Left renal cortex interstitium (tissue), 4 donors: Measurements from ENCODE around the gene DDX49. TPM values are rescaled to one million over a fixed set of nuclear protein-coding genes. Genes with fewer than 3 reads are reported as not detected.
"Not testable (repeated sequence)": the region's sequence is repeated elsewhere in the genome, so short reads cannot be mapped to it uniquely, and the experiment has no call there.

Experiments
- DNase-seq, 4 donors: peaks; one replicate each; pipeline ENCODE4 v3.0.0-alpha.2; 2013; ENCODE audit warnings: low read depth in 4 of 4, low spot score in 2 of 4, missing footprints in 1 of 4
- polyA plus RNA-seq, 4 donors: library from polyadenylated mRNA; unstranded; fragments of 120-200 nt; gene quantifications; one replicate each; pipeline ENCODE4 v1.2.1, GENCODE V29; 2013; ENCODE audit not compliant: insufficient read length in 4 of 4

The DDX49 gene
- polyA plus RNA-seq, 4 donors: 43.2 to 60.9 (median 51.9) TPM

GRCh38 chr19:18939922-18940768 is 20.6 kb downstream of the DDX49 start:
- DNase-seq: no peak

- DNase-seq: no peak
Measured at GRCh38 chr19:18940769-18941627, 21.5 kb downstream of the DDX49 start, which contains the start of gene HOMER3. Gene HOMER3, minus strand, starts transcription at chr19:18941217. Its CDS starts 2,235 bp downstream, at chr19:18938982.

- no peak for DNase-seq
Measured at GRCh38 chr19:18941628-18942354, 22.3 kb downstream of the DDX49 start.

GRCh38 chr19:18942692-18943091 is 23.2 kb downstream of the DDX49 start:
- DNase-seq: no peak

- no peak for DNase-seq
Measured at GRCh38 chr19:18943465-18943864, 23.9 kb downstream of the DDX49 start.

- DNase-seq: no peak
Measured at GRCh38 chr19:18945297-18945696, 25.8 kb downstream of the DDX49 start.

GRCh38 chr19:18946335-18946734 is 26.8 kb downstream of the DDX49 start:
- no peak for DNase-seq

- no peak for DNase-seq
Measured at GRCh38 chr19:18946918-18947317, 27.4 kb downstream of the DDX49 start.

- no peak for DNase-seq
Measured at GRCh38 chr19:18948075-18948975, 28.8 kb downstream of the DDX49 start.

- no peak for DNase-seq
Measured at GRCh38 chr19:18948976-18949356, 29.5 kb downstream of the DDX49 start.

- no peak for DNase-seq
Measured at GRCh38 chr19:18949858-18950257, 30.3 kb downstream of the DDX49 start.

GRCh38 chr19:18951721-18952281 is 32.3 kb downstream of the DDX49 start:
- no peak for DNase-seq

- DNase-seq: not testable (repeated sequence)
Measured at GRCh38 chr19:18952364-18953003, 33.0 kb downstream of the DDX49 start.

- DNase-seq: no peak
Measured at GRCh38 chr19:18954094-18954493, 34.6 kb downstream of the DDX49 start.

- no peak for DNase-seq
Measured at GRCh38 chr19:18955042-18955441, 35.5 kb downstream of the DDX49 start.

GRCh38 chr19:18960370-18960769 is 40.9 kb downstream of the DDX49 start:
- no peak for DNase-seq

- DNase-seq: peak in 1 of 4 donors; percentile 29
Measured at GRCh38 chr19:18961767-18962620, 42.5 kb downstream of the DDX49 start.

- no peak for DNase-seq
Measured at GRCh38 chr19:18964121-18964520, 44.6 kb downstream of the DDX49 start.
